ENCODE measurements around the gene CHSY3.

The CHSY3 gene

DNA sequence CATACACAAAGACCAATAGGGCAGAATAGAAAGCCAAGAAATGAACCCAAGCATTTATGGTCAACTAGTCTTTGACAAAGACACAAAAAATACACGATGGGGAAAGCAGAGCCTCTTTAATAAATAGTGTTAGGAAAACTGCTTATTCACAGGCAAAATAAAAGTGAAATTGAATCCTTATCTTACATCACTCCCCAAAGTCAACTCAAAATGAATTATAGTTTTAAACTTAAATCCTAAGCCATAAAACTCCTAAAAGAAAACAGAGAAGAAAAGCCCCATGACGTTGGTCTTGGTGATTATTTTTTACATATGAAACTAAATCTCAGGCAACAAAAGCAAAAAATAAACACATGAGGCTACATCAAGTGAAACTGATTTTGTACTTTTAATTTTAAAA is 46.8 kb downstream of the CHSY3 start:
- DNase-seq: no peak

DNA sequence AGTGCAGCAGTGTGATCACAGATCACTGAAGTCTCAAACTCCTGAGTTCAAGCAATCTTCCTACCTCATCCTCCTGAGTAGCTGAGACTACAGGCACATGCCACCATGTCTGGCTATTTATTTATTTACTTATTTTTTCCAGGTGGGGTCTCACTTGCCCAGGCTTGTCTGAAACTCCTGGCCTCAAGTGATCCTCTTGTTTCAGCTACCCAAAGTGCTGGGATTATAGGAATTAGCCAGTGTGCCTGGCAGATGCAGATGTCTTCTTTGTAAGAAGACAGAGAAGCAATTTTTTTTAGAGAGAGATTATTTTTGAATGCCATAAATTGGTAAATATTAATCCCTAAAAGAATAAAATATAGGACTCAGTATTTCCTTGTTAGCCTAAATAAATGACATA is 54.3 kb downstream of the CHSY3 start:
- DNase-seq: no peak

DNA sequence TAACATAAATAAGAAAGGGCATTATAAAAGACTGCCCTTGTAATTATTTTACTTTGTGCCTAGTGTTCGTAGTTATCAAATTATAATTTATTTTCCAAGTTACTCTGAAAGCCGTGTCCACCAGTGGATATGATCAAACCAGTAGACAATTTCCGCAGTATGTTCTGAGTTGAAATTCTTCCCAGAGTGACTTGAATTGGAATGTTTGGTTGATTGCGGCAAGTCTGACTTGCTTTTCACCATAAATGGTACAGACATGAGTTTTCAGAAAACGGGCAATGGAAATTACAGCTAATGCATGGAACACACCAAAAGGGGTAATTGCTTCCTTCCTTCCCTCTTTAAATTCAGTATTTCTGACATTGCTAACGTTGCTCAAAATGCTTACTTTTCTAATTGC is 56.6 kb downstream of the CHSY3 start:
- no peak for DNase-seq

DNA sequence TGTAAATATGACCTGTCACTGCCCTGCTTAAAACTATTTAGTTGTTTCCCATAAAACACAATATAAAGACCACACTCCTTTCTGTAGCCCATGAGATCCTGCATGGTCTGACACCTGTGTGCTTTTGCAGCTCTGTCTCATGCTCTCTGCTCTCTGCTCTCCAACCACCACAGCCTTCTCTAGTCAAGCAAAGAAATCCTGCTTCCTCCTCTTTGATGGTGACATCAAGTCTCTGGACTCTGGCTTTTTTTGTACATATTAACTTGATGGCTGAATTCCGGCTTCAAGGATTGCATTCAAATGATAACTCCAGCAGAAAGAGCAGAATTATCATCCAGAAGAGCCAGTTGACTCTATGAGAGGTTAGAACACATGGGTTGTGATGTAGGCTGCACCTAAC is 58.2 kb downstream of the CHSY3 start:
- no peak for DNase-seq

DNA sequence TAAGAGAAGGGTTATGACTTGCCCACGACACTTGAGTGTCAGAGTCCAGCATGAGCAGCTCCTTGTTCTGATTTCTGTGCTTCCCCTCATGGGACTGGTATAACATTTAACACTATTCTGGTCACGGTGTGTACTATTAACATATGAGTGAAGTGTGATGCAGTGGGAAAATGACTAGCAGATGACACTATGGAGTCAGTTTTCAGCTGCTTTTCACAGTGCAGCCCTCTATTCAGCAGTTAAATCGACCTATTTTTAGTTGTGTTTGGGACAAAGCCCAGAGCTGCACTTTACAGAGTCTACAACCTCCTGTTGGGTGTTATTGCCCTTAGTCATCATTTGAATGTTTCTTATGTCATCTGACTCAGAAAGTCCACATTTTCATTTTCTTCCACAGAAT is 59.1 kb downstream of the CHSY3 start:
- no peak for DNase-seq

DNA sequence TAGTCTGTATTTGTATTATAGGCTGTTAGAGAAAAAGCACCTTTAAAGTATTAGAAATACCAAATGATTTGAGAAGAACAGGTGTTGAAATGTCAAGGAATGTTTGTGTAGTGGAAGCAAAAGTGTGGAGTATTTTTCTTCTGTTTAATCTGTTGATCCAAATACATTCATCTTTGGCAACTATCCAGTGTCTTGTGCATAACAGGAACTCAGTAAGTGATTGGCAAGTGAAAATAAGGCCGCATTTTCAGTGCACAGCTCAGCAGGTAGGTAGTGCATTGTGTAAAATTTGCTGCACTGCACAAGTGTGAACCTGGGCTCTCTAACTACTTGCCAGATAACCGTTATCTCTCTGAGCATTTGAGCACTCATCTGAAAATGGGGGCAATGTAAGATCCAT is 61.8 kb downstream of the CHSY3 start:
- DNase-seq: no peak

DNA sequence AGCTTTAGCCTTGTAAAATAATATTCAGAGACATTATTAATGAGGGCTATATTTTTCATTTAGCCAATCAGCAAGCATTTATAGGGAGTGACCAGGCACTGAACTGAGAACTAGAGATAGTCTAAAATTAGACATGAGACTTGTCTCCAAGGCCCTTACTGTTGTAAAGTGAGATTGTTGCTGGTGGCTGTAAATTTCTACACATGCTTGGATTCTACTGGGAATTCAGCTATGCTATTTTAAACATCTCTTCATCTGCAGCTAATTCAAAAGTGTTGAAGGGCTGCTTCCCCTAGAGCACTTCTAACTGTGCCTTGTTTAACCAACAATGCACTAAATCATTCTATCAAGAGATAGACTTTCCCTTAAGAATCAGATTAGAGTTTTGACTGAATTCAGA is 67.4 kb downstream of the CHSY3 start:
- no peak for DNase-seq

DNA sequence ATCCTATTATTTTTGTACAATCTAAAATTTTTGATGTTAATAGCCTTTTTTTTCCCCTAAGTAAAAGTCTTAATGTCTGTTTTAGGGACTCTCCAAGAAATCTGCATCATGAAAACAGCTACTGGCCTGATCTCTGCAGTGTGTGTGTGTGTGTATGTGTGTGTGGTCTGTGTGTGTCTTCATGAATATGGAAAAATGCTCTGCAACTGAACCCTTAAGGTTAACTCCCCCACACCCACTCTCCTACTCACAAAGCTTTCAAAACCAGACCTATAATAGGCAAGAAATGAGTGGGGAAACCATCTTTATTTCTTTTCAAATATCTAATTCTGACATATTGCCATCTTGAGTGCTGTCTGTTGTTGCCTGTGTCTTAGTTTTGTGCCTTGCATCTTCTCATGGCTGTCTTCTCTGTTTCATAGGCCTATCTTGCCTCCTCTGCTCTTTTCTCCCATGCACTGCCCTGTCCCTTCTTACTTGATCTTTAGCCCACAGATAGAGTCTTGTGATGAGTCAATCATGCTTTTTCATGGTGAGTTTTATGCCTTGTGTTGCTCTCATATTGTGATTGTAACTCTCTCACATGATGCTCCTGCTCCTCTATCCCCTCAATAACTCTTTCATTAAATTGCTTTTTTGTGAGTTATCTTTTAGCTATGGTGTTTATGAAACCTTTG is 68.3 kb downstream of the CHSY3 start:
- no peak for DNase-seq

DNA sequence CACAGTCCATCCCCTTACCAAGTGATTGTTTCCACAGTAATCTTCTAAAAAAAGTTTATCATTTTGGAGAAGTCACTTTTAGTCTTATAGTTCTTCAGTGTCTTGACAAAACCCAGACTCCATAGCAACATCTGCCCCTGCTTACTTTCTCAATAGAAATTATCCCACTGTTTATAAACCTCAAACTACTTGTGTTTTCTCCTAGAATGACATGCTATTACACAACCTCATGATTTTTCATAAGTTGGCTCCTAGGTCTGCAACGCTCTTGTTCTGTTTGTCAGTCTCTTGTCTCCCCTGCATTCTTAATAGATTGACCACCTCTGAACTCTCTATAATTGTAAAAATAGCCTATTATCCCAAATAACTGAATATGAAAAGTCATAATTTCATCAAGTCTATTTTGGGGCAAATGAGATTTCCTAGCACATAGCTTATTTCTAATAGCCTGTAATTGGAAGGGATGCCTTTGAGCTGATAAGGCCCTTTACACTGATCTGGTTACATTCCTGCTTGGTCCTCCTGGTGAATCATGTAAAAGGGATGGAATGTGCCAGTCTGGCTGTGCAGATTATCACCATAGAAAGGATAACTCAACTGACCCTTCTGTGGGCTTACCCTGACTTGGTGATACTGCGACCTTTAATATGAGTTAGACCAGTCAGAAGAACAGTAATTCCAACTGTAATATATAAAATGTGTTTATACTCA is 69.6 kb downstream of the CHSY3 start:
- DNase-seq: no peak

DNA sequence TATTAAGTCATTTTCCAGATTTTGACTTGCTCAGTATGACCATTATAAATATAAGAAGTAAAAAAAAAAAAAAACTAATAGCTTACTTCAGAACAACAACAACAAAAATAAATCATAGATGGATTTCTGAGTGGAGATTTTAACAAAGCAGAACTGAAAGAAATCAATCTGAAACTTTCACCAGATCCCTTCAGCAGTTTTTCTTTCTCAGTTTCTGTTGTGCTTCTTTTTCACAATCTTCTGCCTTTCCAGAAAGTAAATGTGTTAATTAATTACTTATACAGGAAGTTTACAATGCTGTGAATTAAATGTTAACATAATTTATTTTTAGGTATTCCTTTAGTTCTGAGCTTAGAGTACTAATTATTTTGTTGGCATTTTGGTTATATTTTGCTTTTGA is 73.5 kb downstream of the CHSY3 start:
- no peak for DNase-seq

DNA sequence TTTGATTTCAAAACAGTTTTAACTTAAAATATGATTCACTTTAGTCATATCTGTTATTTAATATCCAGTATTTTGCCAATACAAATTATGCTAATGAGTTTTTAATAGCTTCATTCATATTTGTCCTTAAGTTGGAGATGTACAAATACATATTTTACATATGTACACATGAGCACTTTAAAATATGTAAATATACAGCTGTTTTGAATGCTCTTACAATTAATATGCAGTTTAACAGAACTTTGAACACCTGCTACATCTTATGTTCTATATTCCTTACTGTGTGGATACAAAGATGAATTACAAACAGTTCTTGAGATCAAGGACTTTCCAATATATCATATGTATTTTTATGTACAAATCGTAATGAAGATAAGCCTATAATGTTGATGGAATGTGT is 74.0 kb downstream of the CHSY3 start:
- DNase-seq: no peak

DNA sequence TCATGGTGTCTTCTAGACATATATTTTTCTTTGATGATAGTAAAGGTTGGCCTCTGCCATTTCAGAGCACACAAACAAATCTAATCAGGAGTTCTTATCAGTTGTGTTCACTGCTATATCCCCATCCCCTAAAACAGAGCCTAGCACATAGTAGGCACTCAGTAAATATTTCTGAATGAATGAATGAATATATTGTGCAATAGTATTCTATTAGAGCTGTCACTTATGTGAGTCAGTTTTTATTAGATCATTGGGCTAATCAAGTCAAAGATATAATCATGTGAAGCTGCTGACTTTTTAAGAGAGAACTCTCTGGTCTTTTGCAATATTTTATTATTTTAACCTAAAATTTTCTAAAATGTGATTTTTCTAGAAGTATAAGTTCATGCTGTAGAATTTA is 84.2 kb downstream of the CHSY3 start:
- no peak for DNase-seq

DNA sequence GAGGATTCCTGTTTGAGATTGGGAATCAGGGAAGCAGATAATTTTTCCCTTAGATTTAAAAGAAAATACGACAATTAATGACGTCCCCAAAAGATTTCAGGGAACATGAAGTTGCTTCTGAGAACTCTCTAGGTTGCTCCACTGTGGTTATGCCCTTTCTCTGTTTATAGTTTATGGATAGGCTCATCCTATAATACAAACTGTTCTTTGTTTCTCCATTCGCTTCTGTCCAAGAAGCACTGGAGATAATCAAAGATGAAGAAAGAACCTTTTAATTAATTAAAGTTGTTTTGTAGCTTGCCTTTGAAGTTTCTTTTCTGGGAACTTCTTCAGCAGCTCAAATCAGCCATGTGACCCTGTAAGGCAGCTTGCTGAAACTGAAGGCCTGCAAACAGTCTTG is 87.5 kb downstream of the CHSY3 start:
- DNase-seq: no peak

DNA sequence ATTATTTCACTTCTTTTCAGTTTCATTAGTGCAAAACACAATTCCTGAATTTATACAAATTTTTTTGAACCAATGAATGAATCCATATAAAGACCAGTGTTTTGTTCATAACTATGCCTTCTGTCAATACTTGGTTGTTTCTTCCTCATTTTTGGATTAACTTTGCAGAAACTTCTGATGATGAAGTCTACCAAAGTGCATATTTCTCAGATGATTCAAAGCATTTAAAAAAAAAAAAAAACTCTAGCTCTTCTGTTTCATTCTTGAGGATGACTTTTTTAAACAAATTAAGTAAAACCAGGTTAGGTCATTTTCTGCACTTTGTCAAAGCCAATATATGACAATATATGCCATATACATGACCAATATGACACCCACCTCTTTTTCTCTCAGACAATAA is 92.6 kb downstream of the CHSY3 start:
- no peak for DNase-seq

DNA sequence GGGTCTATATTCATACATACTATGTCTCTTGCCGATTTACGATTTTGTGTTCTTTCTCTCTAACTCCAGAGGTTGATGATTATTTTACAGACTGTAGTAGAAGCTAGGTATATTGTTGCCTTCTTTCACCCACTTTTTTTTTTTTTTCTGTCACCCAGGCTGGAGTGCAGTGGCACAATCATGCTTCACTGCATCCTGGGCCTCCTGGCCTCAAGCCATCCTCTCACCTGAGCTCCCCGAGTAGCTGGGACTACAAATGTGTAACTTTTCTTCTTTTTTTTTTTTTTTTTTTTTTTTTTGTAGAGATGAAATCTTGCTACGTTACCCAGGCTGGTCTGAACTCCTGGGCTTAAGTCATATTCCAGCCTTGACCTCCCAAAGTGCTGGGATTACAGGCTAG is 96.2 kb downstream of the CHSY3 start:
- DNase-seq: no peak

DNA sequence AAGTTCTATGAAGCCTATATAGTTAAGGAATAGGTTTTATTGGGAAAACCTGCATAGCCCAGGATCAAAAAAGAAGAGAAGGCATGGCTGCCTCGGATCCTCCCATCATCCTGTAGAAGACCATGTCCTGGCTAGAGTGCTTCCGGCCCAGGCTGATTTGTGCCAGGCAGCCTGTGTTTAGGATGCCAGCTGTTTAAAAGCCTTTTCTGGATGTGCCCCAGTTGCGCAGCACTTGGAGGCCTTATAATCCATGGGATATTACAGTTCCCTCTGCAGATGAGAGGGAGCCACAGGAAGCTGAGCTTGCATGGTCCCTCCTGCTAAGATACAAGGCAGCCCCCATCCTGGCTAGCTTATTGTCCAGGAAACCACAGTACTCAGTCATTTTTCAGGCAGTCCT is 97.9 kb downstream of the CHSY3 start:
- no peak for DNase-seq

DNA sequence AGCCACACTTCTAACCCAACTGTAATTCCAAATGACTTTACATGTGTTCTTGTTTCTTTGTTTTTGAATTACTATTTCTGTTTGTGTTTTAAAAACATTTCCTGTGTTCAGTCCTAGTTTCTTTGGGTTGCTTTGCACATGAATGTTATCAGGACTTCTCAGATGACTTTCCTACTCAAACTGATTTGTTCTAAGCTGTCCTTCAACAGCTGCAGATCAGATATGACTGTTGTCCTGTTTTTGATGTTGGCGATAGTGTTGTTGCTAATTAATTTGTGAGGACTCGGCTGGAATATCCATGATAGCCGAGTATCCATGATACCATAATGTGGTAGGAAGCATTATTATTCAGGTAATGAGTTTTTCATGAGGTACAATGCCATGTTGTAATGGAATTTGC is 98.6 kb downstream of the CHSY3 start:
- no peak for DNase-seq

DNA sequence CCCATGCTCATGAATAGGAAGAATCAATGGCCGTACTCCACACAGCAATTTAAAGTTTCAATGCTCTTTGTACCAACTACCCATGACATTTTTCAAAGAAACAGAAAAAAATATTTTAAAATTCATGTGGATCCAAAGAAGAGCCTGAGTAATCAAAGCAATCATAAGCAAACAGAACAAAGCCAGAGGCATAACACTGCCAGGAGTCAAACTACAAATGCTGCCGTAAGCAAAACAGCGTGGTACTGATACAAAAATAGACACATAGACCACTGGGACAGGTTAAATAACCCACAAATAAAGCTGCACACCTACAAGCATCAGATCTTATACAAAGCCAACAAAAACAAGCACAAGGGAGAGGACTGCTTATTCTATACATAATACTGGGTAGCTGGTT is 107.7 kb downstream of the CHSY3 start:
- no peak for DNase-seq

DNA sequence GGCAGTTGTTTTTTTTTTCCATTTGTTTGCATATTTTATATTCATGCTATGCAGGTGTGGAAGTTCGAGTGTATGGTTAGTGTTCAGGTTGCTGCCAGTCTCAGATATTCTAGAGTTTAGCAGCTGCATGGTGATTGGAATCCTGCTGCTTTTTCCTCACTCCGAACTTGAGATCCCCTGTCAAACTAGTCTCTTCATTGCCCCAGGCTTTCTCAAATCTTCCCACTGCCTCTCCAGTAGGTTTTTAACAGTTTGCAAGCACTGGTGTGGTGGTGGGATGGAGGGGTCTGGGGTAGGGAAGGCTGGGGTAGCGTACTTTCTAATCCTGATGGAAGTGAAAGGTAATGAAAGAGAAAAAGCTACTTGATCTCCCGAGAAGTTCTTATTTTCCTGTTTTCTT is 112.9 kb downstream of the CHSY3 start:
- DNase-seq: no peak

DNA sequence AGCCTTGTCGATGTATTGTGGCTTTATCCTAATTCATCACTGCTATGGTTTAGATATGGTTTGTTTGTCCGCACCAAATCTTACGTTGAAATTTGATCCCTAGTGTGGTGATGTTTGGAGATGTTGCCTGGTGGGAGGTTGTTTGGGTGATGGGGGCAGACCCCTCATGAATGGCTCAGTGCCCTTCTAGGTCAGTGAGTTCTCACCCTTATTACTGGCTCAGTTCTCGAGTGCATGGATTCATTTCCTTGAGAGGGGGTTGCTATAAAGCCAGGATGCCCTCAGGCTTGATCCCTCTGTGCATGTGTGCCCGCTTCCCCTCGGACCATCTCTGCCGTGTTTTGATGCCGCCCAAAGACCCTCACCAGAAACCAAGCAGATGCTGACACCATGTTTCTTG is 114.4 kb downstream of the CHSY3 start:
- DNase-seq: no peak

DNA sequence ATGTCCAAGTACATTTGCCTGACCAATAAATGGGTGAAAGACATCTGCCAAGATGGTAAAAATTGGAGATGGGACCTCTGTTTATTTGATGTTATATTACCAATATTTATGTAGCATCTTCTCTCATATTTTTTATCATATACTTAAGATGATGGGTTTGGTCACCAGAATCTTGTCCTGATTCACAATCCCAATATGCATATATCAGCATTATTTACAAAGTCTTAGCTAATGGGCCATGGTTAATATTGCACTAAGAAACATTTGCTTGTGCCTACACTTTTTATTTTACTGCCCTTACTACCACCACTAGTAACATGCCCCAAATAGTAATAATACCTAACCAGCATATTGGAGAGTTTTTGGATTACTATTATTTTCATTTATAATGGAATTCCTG is 116.7 kb downstream of the CHSY3 start:
- DNase-seq: no peak

DNA sequence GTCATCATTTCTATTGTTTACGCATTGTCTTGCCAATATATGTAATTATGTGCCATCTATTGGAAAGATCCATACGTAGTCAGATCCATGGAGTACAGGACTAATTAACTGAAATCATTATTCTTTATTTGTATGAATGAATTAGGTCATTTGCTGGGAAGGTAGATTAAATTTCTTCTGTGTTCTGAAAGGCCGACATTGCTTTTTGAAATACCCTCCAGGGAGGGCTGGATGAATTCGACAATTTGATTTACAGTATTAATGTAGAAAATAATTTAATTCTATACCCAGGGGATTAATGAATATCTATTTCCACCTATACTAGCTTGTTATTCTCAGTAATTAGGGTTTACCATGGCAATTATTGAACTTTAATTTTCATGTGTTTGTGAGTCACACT is 117.6 kb downstream of the CHSY3 start:
- no peak for DNase-seq

DNA sequence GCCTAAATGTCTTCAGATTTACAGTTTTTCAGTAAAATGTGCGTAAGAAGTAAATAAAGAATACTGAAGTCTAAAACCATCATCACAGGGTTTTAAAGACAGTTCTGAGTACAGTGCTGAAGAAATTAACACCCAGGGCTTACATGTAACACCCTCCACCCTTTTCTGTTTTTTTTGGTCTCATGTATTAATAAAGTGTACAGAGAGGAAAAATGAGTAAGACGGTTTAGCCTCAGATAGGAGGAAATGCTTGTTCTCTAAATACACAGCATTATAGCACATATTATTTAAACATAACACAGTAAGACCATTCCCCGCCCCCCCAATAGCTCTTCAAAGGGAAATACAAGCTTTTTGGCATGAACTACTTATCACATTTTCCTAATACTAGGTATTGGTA is 119.3 kb downstream of the CHSY3 start:
- no peak for DNase-seq

DNA sequence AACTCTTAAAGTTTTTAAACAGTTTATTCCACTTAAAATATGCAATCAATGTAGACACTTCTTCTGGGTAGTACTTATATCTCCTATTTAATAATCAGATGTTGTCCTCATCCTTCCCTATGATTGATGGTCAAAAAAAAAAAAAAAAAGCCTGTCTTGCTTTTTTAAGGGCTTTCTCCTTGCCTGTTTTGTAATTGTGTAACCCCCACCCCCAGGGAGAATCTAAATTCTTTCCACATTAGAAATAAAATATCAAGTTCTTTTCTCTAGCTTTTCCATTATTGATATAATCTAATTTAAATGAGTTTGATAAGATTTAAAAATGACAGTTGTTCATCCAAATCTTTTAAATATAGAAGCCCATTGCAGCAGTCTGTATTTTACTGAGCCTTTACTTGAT is 119.7 kb downstream of the CHSY3 start:
- DNase-seq: no peak

DNA sequence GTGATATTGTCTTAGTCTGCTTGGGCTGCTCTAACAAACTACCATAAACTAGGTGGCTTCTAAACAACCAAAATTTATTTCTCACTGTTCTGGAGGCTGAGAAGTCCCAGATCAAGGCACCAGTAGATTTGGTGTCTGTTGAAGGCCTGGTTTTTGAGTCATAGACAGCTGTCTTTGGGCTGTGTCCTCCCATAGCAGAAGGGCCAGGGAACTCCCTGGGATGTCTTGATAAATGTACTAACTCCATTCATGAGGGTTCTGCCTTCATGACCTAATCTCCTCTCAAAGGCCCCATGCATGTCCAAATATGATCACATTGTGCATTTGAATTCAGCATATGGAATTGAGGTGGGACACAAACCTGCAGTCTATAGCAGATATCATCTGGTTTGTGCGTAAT is 121.2 kb downstream of the CHSY3 start:
- DNase-seq: no peak
